ENCODE measurements around the gene DNAJC15. TPM values are rescaled to one million over a fixed set of nuclear protein-coding genes. Genes with fewer than 3 reads are reported as not detected.

Gene DNAJC15
- polyA plus RNA-seq, 1 donor = 19.1 TPM

DNA sequence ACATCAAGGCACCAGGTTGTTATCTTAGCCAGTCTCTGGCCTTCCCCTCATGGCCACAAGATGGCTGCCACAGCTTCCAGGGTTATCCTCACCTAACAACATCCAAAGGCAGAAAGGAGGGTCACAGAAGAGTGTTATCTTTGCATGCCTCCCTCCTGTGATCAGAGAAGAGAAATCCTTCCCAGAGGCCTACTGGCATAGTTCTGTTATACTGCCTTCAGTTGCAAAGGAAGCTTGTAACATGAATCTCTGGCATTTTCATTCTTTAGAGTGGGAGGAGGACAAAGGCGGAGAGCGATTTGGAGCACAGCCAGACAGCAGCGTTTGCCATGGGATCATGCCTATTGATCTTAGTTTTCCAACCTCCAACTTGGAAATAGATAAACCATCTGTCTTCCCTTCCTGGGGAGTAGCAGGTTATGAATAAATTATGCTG lies 135.7 kb downstream of the DNAJC15 start:
- DNase-seq = peak; percentile 26

Other genes starting within 250 kb of the DNAJC15 start
- 0.06 TPM for gene FAM216B, start 242.0 kb upstream of the DNAJC15 start, polyA plus RNA-seq (ENCODE audit: insufficient read length)
- 2.6 TPM for gene EPSTI1, start 31.3 kb upstream of the DNAJC15 start, polyA plus RNA-seq (ENCODE audit: insufficient read length)